GM19324 (cell line): ENCODE results near the gene ZMAT5.

Experiments
- ATAC-seq: cut with Tn5 transposase; IDR thresholded peaks from one replicate; pipeline ENCODE4 v1.9.1; 2021; ENCODE audit warnings: mild to moderate bottlenecking, moderate library complexity; ENCODE audit not compliant: unreplicated experiment, low FRiP score

Gene ZMAT5

GRCh38 chr22:29733362-29734201 lies 33.2 kb downstream of the ZMAT5 start:
- ATAC-seq, result no peak

- no peak for ATAC-seq
Observed at GRCh38 chr22:29732883-29733282, 33.9 kb downstream of the ZMAT5 start.

- no peak for ATAC-seq
Observed at GRCh38 chr22:29731058-29731850, 35.6 kb downstream of the ZMAT5 start.

GRCh38 chr22:29729161-29729560 lies 37.6 kb downstream of the ZMAT5 start:
- ATAC-seq, result no peak

GRCh38 chr22:29727131-29727523 lies 39.7 kb downstream of the ZMAT5 start:
- ATAC-seq, result no peak

- no peak for ATAC-seq
Observed at GRCh38 chr22:29726512-29727130, 40.2 kb downstream of the ZMAT5 start.

- no peak for ATAC-seq
Observed at GRCh38 chr22:29726106-29726505, 40.7 kb downstream of the ZMAT5 start.

GRCh38 chr22:29724843-29725242 lies 42.0 kb downstream of the ZMAT5 start:
- ATAC-seq, result no peak

GRCh38 chr22:29723766-29724165 lies 43.0 kb downstream of the ZMAT5 start:
- ATAC-seq, result no peak

- no peak for ATAC-seq
Observed at GRCh38 chr22:29722587-29722986, 44.2 kb downstream of the ZMAT5 start.

- no peak for ATAC-seq
Observed at GRCh38 chr22:29722151-29722550, 44.7 kb downstream of the ZMAT5 start.

GRCh38 chr22:29720811-29721323 lies 45.9 kb downstream of the ZMAT5 start:
- no peak for ATAC-seq

GRCh38 chr22:29719899-29720645 lies 46.7 kb downstream of the ZMAT5 start, which contains the start of gene CABP7:
CABP7 (plus strand) TSS chr22:29720003; CDS start chr22:29720425, 422 bp downstream.
- ATAC-seq, result no peak

- ATAC-seq, result no peak
Observed at GRCh38 chr22:29718949-29719898, 47.6 kb downstream of the ZMAT5 start.

- ATAC-seq, result no peak
Observed at GRCh38 chr22:29717789-29718188, 49.0 kb downstream of the ZMAT5 start.

- ATAC-seq, result no peak
Observed at GRCh38 chr22:29716814-29717545, 49.8 kb downstream of the ZMAT5 start.

- no peak for ATAC-seq
Observed at GRCh38 chr22:29715705-29716104, 51.1 kb downstream of the ZMAT5 start.

GRCh38 chr22:29715240-29715639 lies 51.6 kb downstream of the ZMAT5 start:
- no peak for ATAC-seq
